Activated naive CD8-positive, alpha-beta T cell treated with anti-CD3 and anti-CD28 coated beads, Interleukin-2, amount 50 U/mL, for 24 hours (primary cell): Measurements from ENCODE around the gene MAP3K15.

ENCODE experiments used
- ATAC-seq: fragments of 150-1000 bp; cut with Tn5 transposase; one replicate; pipeline ENCODE4 v1.10.0; 2021
- DNase-seq: peaks from one replicate; pipeline ENCODE4 v3.0.0; 2021
- H3K27ac Mint-ChIP-seq: one replicate; pipeline ENCODE4 v1.8.0; 2021; ENCODE audit warnings: mild to moderate bottlenecking, mixed read lengths
- H3K27me3 Mint-ChIP-seq: one replicate; pipeline ENCODE4 v1.8.0; 2021; ENCODE audit warnings: mixed read lengths
- H3K36me3 Mint-ChIP-seq: one replicate; pipeline ENCODE4 v1.8.0; 2021; ENCODE audit warnings: low read depth, mixed read lengths
- H3K4me1 Mint-ChIP-seq: one replicate; pipeline ENCODE4 v1.8.0; 2021; ENCODE audit warnings: mixed read lengths
- H3K4me3 Mint-ChIP-seq: one replicate; pipeline ENCODE4 v1.8.0; 2021; ENCODE audit warnings: mild to moderate bottlenecking, moderate library complexity, mixed read lengths
- H3K9me3 Mint-ChIP-seq: one replicate; pipeline ENCODE4 v1.8.0; 2021; ENCODE audit warnings: mixed read lengths

MAP3K15 gene

DNA sequence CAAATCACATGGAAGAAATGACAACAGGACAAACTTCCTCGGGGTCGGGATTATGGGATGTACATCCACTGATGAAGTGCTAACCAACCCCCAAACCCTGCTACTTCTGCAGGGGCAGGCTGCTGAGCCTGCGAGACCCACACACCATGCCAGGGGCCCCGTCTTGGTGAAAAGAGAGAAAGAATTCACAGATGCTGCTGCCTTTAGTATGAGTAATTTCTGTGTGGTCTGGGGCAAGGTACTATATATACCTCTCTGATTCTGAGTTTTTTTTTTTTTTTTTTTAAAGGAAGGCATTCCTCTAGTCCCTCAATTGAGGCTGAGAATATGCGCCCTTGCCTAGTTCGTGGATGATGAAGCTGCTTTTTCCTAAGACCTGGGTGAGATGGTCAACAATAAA, 146.7 kb downstream of the MAP3K15 start:
- H3K4me1 Mint-ChIP-seq, result peaks cover 5% of the 10 kb centered on the region
- ATAC-seq, result no peak
- no peak overlapping the region for H3K4me3 Mint-ChIP-seq
- no peak for DNase-seq
- H3K27ac Mint-ChIP-seq, result no peak overlapping the region
- peaks cover 1% of the 10 kb centered on the region for H3K27me3 Mint-ChIP-seq
- no peaks in the 10 kb centered on the region for H3K9me3 Mint-ChIP-seq
- peaks cover 20% of the 10 kb centered on the region for H3K36me3 Mint-ChIP-seq

DNA sequence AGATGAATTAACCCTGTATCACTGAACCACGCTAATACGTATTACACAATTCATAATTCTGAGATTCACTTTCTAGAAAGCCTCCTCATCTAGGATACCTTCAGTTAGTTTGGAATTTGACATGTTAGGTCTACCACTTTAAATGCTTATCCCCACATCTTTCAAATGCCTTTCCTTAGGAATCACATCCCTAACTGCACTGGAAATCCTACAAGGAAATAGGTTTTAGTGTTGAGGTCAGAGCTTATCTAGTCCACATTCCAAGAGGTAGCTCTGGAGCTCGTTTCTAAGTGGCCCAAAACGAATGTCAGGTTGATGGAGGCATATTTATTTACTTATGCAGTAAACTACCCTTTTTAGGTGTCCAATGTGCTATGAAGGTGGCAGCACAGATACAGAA, 153.6 kb downstream of the MAP3K15 start:
- H3K36me3 Mint-ChIP-seq, result peaks cover 32% of the 10 kb centered on the region
- H3K27ac Mint-ChIP-seq, result no peak overlapping the region
- no peak for ATAC-seq
- H3K9me3 Mint-ChIP-seq, result no peaks in the 10 kb centered on the region
- H3K4me3 Mint-ChIP-seq, result no peak overlapping the region
- no peaks in the 10 kb centered on the region for H3K27me3 Mint-ChIP-seq
- H3K4me1 Mint-ChIP-seq, result no peaks in the 10 kb centered on the region
- no peak for DNase-seq

DNA sequence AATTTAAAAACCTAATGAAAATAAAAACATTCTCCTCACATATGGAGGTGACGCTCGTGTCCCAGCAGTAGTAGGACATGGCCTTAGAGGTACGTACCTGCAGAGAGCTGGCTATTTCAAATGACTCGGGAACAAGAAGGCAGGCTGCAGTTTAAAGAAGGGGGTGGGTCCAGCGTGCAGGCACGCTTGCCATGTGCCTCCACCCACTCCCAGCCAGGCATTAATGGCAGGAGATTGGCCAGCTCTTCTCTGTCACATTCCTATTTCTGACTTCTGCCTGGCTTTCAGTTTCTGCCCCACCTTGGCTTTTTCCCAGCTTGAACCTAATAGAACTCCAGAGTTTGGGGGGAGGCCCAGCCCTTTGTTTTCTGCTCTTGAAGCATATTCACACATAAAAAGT, 154.4 kb downstream of the MAP3K15 start:
- no peaks in the 10 kb centered on the region for H3K4me1 Mint-ChIP-seq
- H3K36me3 Mint-ChIP-seq, result peaks cover 24% of the 10 kb centered on the region
- no peaks in the 10 kb centered on the region for H3K9me3 Mint-ChIP-seq
- no peak overlapping the region for H3K27ac Mint-ChIP-seq
- no peak for DNase-seq
- no peaks in the 10 kb centered on the region for H3K27me3 Mint-ChIP-seq
- H3K4me3 Mint-ChIP-seq, result no peak overlapping the region
- ATAC-seq, result no peak

DNA sequence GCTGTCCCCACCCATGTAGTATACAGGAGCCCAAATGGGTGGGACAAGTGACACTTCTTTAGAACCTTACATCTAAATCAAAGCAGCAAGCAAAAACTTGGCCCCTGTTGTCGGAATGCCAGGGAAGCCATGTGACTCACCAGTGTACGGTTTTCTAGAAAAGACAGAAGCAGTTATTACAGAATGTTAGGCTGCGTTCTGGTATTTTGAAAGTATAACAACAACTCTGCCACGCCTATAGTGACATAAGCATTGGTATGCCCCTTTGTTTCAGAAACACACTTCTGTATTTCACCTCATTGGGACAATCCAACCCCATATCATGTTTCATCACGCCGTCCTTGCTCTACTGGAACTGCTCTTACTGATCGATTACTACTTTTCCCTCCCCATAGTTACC, 156.8 kb downstream of the MAP3K15 start:
- ATAC-seq, result no peak
- Mint-ChIP-seq H3K4me3 (no peak overlapping the region), H3K9me3 (no peaks in the 10 kb centered on the region), H3K27me3 (no peaks in the 10 kb centered on the region), H3K4me1 (no peaks in the 10 kb centered on the region), H3K36me3 (peaks cover 23% of the 10 kb centered on the region), H3K27ac (no peak overlapping the region)
- no peak for DNase-seq

DNA sequence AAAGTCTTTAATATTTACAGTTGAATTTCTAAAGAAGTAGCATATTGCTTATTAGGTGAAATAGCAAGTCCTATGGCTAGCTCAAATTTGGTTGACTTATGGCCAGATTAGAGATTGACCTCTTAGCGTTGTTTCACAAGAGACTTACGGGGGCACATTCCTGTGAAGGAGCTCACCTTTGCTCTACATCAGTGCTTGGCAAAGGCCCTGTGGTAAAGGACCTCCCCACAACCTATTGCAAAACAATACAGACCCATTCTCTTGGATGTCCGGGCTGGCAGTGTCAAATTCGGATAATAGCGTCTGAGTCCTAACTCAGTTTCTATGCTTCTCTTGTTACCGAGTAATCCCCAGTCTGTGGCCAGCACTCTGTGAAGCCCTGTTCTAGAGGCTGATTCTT, 160.7 kb downstream of the MAP3K15 start:
- Mint-ChIP-seq H3K27me3 (no peaks in the 10 kb centered on the region), H3K4me3 (no peak overlapping the region), H3K27ac (no peak overlapping the region), H3K9me3 (no peaks in the 10 kb centered on the region), H3K36me3 (peaks cover 41% of the 10 kb centered on the region), H3K4me1 (peaks cover 17% of the 10 kb centered on the region)
- ATAC-seq (no peak), DNase-seq (no peak)

DNA sequence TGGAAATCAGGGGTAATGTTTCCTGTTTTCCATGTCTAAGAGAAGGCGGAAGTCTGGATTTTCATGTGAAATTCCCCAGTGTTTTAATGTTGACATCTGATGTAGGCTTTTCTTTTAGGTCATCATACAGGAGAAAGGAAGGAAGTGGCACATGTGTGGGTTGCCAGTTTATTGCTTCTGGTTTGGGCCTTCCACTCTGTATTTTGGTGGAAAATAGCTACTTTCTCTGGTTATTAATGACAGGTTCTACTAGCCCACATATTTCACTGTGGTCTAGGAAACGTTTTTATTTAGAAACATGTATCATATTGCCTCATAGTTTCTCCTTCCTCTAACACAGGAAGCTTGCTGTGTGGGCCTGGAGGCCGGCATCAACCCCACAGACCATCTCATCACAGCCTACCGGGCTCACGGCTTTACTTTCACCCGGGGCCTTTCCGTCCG, 164.3 kb downstream of the MAP3K15 start:
- no peaks in the 10 kb centered on the region for H3K27me3 Mint-ChIP-seq
- ATAC-seq, result peak; percentile 88
- peak overlapping the region; percentile 59 for H3K4me3 Mint-ChIP-seq
- peaks cover 33% of the 10 kb centered on the region for H3K36me3 Mint-ChIP-seq
- peak overlapping the region; percentile 88 for H3K27ac Mint-ChIP-seq
- peaks cover 36% of the 10 kb centered on the region for H3K4me1 Mint-ChIP-seq
- DNase-seq, result peak; percentile 7
- H3K9me3 Mint-ChIP-seq, result no peaks in the 10 kb centered on the region

DNA sequence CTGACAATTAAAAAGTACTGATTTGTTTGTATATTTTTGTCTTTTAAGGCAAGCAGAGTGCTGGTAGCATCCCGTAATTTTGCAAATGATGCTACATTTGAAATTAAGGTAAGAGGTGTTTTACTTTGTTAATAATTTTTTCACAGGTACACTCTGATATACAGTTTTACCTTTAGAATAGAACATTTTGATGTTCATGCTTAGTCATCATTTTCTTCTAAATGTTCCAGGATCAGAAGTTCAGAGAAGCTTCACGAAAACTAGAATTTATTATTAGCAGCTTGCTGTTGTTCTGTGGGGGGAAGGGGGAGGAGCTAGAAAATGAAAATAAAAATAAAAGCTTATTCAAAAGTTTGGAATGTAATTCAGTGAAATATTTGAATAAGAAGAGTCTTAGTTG, 166.0 kb downstream of the MAP3K15 start:
- ATAC-seq (no peak), DNase-seq (no peak)
- H3K36me3 Mint-ChIP-seq, result peaks cover 28% of the 10 kb centered on the region
- no peaks in the 10 kb centered on the region for H3K9me3 Mint-ChIP-seq
- H3K27ac Mint-ChIP-seq, result no peak overlapping the region
- no peaks in the 10 kb centered on the region for H3K27me3 Mint-ChIP-seq
- H3K4me3 Mint-ChIP-seq, result no peak overlapping the region
- peaks cover 40% of the 10 kb centered on the region for H3K4me1 Mint-ChIP-seq

DNA sequence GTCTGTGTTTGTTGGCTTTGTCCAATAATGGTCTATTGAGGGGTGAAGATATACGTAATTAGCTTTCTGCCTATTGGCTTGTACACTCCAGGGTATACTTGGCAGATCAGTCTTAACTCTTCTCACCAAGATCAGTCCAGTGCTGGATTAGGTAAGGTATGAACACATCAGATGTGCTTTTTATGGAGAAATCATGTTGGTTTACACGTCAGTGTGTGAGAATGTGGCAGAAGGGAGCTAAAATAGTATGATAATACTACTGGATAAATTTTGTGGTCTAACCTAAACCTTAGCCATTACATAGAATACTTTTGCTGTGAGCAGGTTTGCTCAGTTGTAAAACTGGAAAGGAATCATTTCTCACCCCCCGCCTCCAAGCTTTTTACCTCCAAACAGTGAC, 167.4 kb downstream of the MAP3K15 start:
- ATAC-seq, result no peak
- H3K27me3 Mint-ChIP-seq, result no peaks in the 10 kb centered on the region
- no peak overlapping the region for H3K4me3 Mint-ChIP-seq
- peaks cover 45% of the 10 kb centered on the region for H3K4me1 Mint-ChIP-seq
- H3K36me3 Mint-ChIP-seq, result peaks cover 21% of the 10 kb centered on the region
- no peaks in the 10 kb centered on the region for H3K9me3 Mint-ChIP-seq
- peak overlapping the region; percentile 39 for H3K27ac Mint-ChIP-seq
- DNase-seq, result no peak

DNA sequence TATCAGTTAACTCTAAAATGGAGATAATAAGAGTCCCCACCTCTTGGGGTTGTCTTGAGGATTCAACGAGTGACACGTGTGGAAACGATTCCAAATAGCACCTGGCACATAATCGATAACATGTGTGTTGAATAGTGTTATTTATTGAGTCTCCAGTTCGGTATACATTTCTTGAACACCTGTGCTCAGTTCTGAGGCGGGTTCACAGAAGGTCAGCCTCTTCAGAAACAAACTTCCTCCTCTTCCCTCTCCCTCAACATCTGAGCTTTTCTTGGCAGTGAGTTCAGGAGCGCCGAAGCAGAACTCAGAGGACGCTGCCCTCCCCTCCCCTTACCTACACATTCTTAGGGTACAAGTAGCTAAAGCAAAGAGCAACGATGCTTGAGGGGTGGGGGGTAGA, 170.6 kb downstream of the MAP3K15 start:
- peaks cover 31% of the 10 kb centered on the region for H3K4me1 Mint-ChIP-seq
- H3K27me3 Mint-ChIP-seq, result no peaks in the 10 kb centered on the region
- H3K9me3 Mint-ChIP-seq, result no peaks in the 10 kb centered on the region
- H3K27ac Mint-ChIP-seq, result peak overlapping the region; percentile 54
- ATAC-seq, result no peak
- H3K36me3 Mint-ChIP-seq, result peaks cover 4% of the 10 kb centered on the region
- peak overlapping the region; percentile 83 for H3K4me3 Mint-ChIP-seq
- DNase-seq, result no peak

DNA sequence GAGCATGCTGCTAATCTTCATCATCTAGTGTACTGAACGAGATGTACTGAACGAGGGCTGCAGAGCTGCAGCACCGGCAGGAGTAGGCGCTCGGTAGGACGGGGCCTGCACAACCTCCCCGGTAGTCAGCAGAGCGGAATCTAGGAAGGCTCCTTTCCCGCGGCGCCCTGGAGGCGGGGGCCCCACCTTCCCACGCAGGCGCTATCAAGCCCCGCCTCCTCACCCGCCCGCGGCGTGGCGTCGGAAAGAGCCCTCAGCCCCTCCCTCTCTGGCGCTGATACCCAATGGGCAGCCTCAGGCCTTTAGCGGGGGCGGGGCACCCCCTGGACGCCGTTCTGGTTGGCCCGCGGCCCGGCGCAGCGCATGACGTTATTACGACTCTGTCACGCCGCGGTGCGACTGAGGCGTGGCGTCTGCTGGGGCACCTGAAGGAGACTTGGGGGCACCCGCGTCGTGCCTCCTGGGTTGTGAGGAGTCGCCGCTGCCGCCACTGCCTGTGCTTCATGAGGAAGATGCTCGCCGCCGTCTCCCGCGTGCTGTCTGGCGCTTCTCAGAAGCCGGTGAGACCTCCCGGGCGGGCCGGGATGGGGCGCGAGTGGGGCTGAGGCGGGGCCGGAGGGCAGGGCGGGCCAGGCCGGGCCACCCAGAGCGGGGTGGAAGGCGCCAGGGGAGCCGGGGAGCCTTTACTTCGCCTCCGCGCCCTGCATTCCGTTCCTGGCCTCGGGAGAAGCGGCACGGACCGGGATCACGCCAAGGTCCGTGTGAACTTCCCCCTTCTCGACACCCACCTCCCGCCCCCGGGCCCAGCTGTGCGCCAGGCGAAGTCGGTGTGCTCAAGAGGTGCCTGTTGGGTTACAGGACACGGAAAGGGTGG, 171.5 kb downstream of the MAP3K15 start, which contains the start of gene PDHA1:
PDHA1 (plus strand) TSS at position 393 of the 874 bp plus-strand sequence; CDS start at position 504, 111 bp downstream.
- ATAC-seq, result peak; percentile 98
- Mint-ChIP-seq H3K36me3 (peaks cover 4% of the 10 kb centered on the region), H3K4me3 (peak within 1 kb of the TSS; percentile 83), H3K9me3 (no peaks in the 10 kb centered on the region), H3K4me1 (peaks cover 28% of the 10 kb centered on the region), H3K27ac (peak within 1 kb of the TSS; percentile 78), H3K27me3 (no peaks in the 10 kb centered on the region)
- DNase-seq, result peak; percentile 89

DNA sequence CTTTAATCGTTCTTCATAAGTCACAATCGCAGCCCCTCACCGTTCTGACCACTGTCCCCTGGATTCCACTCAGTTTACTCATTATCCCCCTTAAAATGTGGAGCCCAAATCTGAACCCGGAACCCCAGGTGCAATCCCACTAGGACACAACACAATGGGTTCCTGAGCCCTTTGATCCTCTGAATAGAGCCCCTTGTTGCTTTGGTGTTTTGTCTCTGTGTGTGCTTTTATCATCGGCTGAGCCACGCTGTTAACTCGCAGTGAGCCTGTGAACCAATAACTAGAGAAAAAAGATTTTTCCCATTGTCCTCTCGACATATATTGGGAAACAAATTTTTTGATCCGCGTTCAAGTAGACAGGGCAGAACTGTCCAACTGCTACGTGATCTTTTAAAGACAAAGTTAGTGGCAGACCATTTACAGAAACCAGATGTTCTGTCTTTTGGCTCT, 172.2 kb downstream of the MAP3K15 start:
- Mint-ChIP-seq H3K4me3 (peak overlapping the region; percentile 83), H3K4me1 (peaks cover 26% of the 10 kb centered on the region), H3K27me3 (no peaks in the 10 kb centered on the region), H3K9me3 (no peaks in the 10 kb centered on the region), H3K36me3 (peaks cover 4% of the 10 kb centered on the region), H3K27ac (peak overlapping the region; percentile 78)
- DNase-seq, result no peak
- ATAC-seq, result no peak

DNA sequence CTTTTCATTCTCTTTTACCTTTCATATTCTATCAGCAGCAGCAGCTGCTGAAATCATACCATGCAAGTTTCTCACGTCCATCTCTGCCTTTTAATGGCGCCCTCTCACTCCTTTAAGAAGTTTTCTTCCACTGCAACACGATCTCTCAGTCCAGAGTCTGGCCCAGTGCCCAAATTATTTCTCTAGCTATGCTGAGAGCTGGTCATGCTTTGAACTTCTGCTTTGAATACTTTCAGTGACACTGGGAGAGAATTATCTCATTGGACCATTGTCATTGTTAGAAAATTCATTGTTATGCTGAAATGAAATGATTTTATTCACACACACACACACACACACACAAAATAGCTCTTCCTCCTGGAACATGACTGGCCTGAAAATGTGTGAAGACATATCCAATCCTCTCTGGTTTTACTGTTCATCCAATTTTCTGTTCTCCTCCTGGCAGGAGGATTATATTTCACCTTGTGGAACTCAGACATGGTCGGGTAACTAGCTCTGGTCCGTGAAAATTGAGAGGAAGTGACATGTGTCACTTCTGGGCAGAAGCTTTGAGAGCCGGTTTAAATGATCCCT, 172.9 kb downstream of the MAP3K15 start:
- no peaks in the 10 kb centered on the region for H3K36me3 Mint-ChIP-seq
- no peaks in the 10 kb centered on the region for H3K27me3 Mint-ChIP-seq
- peaks cover 19% of the 10 kb centered on the region for H3K4me1 Mint-ChIP-seq
- no peak for ATAC-seq
- no peak overlapping the region for H3K4me3 Mint-ChIP-seq
- no peak for DNase-seq
- H3K9me3 Mint-ChIP-seq, result no peaks in the 10 kb centered on the region
- H3K27ac Mint-ChIP-seq, result no peak overlapping the region

DNA sequence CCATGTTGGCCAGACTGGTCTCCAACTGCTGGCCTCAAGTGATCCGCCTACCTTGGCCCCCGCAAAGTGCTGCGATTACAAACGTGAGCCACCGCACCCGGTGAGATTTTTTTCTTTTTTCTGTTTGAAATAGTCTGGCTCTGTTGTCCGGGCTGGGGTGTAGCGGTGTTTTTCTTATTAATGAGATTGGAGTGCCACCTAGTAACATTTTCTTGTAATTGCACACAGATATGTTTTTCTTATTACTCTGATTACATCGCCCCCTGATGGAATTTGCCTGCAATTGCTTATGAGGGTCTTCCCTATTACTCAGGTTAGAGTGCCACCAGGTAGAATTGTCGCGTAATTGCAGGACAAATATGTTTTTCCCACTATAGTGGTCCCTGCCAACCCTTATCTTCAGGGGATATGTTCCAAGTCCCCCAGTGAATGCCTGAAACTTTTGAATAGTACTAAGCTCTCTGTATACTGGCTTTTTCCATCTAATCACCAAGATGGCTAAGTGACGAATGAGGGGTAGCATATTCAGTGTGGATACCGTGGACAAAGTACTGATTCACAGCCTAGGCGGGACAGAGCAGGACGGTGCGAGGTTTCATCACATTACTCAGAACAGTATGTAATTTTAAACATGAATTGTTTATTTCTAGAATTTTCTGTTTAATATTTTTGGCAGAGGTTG, 180.2 kb downstream of the MAP3K15 start:
- no peaks in the 10 kb centered on the region for H3K4me1 Mint-ChIP-seq
- H3K9me3 Mint-ChIP-seq, result no peaks in the 10 kb centered on the region
- H3K27me3 Mint-ChIP-seq, result no peaks in the 10 kb centered on the region
- DNase-seq (no peak), ATAC-seq (peak; percentile 7)
- no peaks in the 10 kb centered on the region for H3K36me3 Mint-ChIP-seq
- no peak overlapping the region for H3K27ac Mint-ChIP-seq
- no peak overlapping the region for H3K4me3 Mint-ChIP-seq

DNA sequence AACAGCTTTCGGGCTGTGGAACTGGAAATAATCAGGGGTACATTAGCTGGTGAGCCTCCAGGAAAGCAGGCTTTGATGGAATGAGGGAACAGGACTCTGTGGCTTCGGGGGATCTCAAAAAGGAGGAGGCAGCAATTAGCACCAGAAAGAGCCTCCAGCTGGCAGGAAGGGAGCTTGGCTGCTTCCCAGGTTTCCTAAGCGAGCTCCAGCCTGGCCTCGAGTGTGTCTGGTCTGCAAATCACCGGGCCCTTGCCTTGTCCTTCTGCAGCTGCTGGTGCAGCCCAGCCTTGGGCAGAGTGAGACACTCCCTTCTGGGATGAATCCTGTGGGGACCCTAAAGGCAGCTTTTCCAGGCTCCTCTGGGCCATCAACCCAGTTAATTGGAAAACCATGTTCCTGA, 182.3 kb downstream of the MAP3K15 start:
- H3K4me1 Mint-ChIP-seq, result no peaks in the 10 kb centered on the region
- no peak overlapping the region for H3K4me3 Mint-ChIP-seq
- H3K36me3 Mint-ChIP-seq, result no peaks in the 10 kb centered on the region
- no peaks in the 10 kb centered on the region for H3K9me3 Mint-ChIP-seq
- peaks cover 3% of the 10 kb centered on the region for H3K27me3 Mint-ChIP-seq
- no peak for DNase-seq
- no peak overlapping the region for H3K27ac Mint-ChIP-seq
- no peak for ATAC-seq

DNA sequence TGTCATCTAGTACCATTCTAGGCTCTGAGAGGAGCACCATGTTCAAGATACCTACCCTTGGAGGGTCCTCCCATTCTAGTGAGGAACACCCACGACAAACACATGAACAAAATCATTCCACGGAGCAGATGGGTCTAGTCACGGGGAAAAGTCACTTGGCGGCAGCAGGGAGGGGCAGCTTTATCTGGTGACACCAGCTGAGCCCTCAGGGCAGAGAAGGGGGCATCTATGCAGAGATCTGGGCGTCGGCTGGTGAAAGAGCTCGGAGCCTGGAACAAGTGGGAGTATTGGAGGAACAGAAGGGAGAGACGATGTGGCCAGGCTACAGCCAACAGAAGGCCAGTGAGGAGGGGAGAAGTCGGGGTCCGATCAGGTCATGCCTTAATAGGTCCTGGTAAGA, 183.5 kb downstream of the MAP3K15 start:
- no peak overlapping the region for H3K4me3 Mint-ChIP-seq
- H3K27ac Mint-ChIP-seq, result no peak overlapping the region
- ATAC-seq (no peak), DNase-seq (no peak)
- no peaks in the 10 kb centered on the region for H3K36me3 Mint-ChIP-seq
- no peaks in the 10 kb centered on the region for H3K9me3 Mint-ChIP-seq
- H3K4me1 Mint-ChIP-seq, result no peaks in the 10 kb centered on the region
- H3K27me3 Mint-ChIP-seq, result peaks cover 3% of the 10 kb centered on the region
